ENCODE data around the gene CDKN2AIP. TPM values are rescaled to one million over a fixed set of nuclear protein-coding genes. Genes with fewer than 3 reads are reported as not detected.

The CDKN2AIP gene
- polyA plus RNA-seq, 1 of the 3 experiments (the other 2 are of a cell fraction), result 8.3 TPM

DNA sequence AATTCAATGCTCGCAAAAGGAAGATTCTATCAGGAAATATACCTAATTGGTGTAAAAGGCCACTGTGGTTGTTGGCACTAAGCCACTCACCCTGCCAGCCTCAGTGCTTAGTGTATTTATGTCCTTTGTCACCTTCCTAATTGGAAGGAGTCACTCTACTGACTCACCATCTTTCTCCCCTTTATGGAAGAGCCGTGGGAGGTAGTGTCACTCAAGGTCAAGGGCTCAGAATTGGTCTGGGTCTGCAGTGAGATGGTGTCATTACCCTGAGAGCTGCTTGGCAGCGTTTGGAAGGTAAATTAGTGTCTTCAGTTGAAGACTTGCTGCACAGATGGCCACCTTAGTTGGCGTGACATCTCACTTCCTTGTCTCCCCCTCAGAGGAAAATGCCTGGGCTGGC is 41.7 kb upstream of the CDKN2AIP start:
- no peaks in the 10 kb centered on the region for H3K9me3 ChIP-seq
- no peak for TF ChIP-seq POLR2AphosphoS5 (IDR thresholded peaks at IDR 0.05; ENCODE audit: low read depth, low read length)
- TF ChIP-seq, protein P1, sequence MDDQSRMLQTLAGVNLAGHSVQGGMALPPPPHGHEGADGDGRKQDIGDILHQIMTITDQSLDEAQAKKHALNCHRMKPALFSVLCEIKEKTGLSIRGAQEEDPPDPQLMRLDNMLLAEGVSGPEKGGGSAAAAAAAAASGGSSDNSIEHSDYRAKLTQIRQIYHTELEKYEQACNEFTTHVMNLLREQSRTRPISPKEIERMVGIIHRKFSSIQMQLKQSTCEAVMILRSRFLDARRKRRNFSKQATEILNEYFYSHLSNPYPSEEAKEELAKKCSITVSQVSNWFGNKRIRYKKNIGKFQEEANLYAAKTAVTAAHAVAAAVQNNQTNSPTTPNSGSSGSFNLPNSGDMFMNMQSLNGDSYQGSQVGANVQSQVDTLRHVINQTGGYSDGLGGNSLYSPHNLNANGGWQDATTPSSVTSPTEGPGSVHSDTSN (IDR thresholded peaks at IDR 0.05), result 0 out of 2 replicates have a peak, but pooled peaks have one; percentile 15
- peaks cover 5 to 13% of the 10 kb centered on the region in 2 experiments; a peak in 2 of 4 replicates for H3K4me1 ChIP-seq (ENCODE audit: control insufficient read depth in 1 of 2, insufficient read depth in 2 of 2, low read depth in 1 of 2, low read length in 1 of 2)
- no peak overlapping the region for H2AFZ ChIP-seq (ENCODE audit: low read depth)
- ChIA-PET CTCF (interaction anchor here (1.0 to 1.7 kb wide), 2 partner anchors 129 to 141 kb away, joined by 3 to 7 read pairs; no protein-coding TSS in a partner anchor), POLR2A (no interaction called here)
- H4K20me1 ChIP-seq (ENCODE audit: insufficient read depth), result no peaks in the 10 kb centered on the region
- no peak overlapping the region for H3K9ac ChIP-seq
- no peak overlapping the region for H3K4me2 ChIP-seq
- no peak overlapping the region for H3K27ac ChIP-seq (ENCODE audit: low read depth in 2 of 2, low read length in 1 of 2)
- 78% methylated on average over 4 of the region's 4 CpGs for WGBS (ENCODE audit: low lambda C conversion rate)
- DNase-seq, result no peak
- no peaks in the 10 kb centered on the region for H3K79me2 ChIP-seq (ENCODE audit: insufficient read depth)
- H3K4me3 ChIP-seq (ENCODE audit: low read depth in 2 of 2, low read length in 1 of 2), result no peak overlapping the region
- no peaks in the 10 kb centered on the region for H3K27me3 ChIP-seq (ENCODE audit: insufficient read depth)
- no peaks in the 10 kb centered on the region for H3K36me3 ChIP-seq (replicated peaks in 1 of 2; ENCODE audit: control insufficient read depth in 1 of 2, insufficient read depth in 2 of 2, low read length in 1 of 2)
- no peaks in the 10 kb centered on the region for H3F3A ChIP-seq (replicated peaks; ENCODE audit: insufficient read depth)
- H3K9me2 ChIP-seq, result no peaks in the 10 kb centered on the region

DNA sequence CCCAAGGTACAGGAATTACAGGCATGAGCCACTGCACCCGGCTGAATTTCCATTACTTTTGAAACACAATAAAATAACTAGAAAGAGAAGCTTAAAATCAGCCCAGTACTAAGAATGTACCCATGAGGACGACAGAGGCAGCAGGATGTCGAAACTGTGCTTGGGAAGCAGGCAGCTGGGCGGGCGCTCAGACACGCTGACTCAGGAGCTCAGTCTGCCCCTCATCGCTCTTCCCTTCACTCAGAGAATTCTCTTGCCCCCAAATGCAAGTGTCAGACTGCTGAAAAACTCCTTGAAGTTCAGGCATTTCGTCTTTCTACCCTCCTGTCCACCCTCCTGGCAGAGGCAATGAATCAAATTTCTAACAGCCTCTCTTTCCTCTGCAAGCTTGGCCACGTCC is 41.0 kb upstream of the CDKN2AIP start:
- H3K79me2 ChIP-seq (ENCODE audit: insufficient read depth), result no peaks in the 10 kb centered on the region
- H3K4me1 ChIP-seq (ENCODE audit: control insufficient read depth in 1 of 2, insufficient read depth in 2 of 2, low read depth in 1 of 2, low read length in 1 of 2), result peaks cover 1 to 13% of the 10 kb centered on the region in 2 experiments; a peak in 2 of 4 replicates
- no peaks in the 10 kb centered on the region for H4K20me1 ChIP-seq (ENCODE audit: insufficient read depth)
- no peaks in the 10 kb centered on the region for H3K36me3 ChIP-seq (replicated peaks in 1 of 2; ENCODE audit: control insufficient read depth in 1 of 2, insufficient read depth in 2 of 2, low read length in 1 of 2)
- H3K27me3 ChIP-seq (ENCODE audit: insufficient read depth), result no peaks in the 10 kb centered on the region
- H3K4me2 ChIP-seq, result no peak overlapping the region
- ChIA-PET CTCF (interaction anchor here (0.9 to 1.7 kb wide), 3 partner anchors 130 to 330 kb away, joined by 3 to 7 read pairs (median 4); no protein-coding TSS in a partner anchor), POLR2A (interaction anchor here (0.8 kb wide), 1 partner anchor 41 kb away, joined by 3 read pairs; the partner anchor contains the start of gene CDKN2AIP)
- no peak for DNase-seq
- H3K4me3 ChIP-seq (ENCODE audit: low read depth in 2 of 2, low read length in 1 of 2), result no peak overlapping the region
- H3F3A ChIP-seq (replicated peaks; ENCODE audit: insufficient read depth), result no peaks in the 10 kb centered on the region
- no peak overlapping the region for H3K9ac ChIP-seq
- no peak for TF ChIP-seq FOSL2 (IDR thresholded peaks at IDR 0.05; ENCODE audit: borderline replicate concordance, low read depth)
- TF ChIP-seq TEAD4 (IDR thresholded peaks at IDR 0.05; ENCODE audit: borderline replicate concordance, insufficient read depth), result no peak
- TF ChIP-seq, protein P2, sequence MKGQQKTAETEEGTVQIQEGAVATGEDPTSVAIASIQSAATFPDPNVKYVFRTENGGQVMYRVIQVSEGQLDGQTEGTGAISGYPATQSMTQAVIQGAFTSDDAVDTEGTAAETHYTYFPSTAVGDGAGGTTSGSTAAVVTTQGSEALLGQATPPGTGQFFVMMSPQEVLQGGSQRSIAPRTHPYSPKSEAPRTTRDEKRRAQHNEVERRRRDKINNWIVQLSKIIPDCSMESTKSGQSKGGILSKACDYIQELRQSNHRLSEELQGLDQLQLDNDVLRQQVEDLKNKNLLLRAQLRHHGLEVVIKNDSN (IDR thresholded peaks at IDR 0.05; ENCODE audit: borderline replicate concordance, low read depth), result no peak
- TF ChIP-seq GATA2 (CRISPR knock-in tag; IDR thresholded peaks at IDR 0.05), result no peak
- no peak for TF ChIP-seq FOXM1 (IDR thresholded peaks at IDR 0.05; ENCODE audit: low read depth)
- TF ChIP-seq SIN3A (IDR thresholded peaks at IDR 0.05; ENCODE audit: borderline replicate concordance, low read depth, low read length), result no peak
- TF ChIP-seq MEF2A (IDR thresholded peaks at IDR 0.05; ENCODE audit: borderline replicate concordance, low read depth), result no peak
- no peak for TF ChIP-seq FOXJ3 (CRISPR knock-in tag; IDR thresholded peaks at IDR 0.05)
- no peak for TF ChIP-seq EP300 (IDR thresholded peaks at IDR 0.05; ENCODE audit: borderline replicate concordance in 1 of 2, low read depth in 1 of 2, low read length in 1 of 2)
- TF ChIP-seq, protein P3, sequence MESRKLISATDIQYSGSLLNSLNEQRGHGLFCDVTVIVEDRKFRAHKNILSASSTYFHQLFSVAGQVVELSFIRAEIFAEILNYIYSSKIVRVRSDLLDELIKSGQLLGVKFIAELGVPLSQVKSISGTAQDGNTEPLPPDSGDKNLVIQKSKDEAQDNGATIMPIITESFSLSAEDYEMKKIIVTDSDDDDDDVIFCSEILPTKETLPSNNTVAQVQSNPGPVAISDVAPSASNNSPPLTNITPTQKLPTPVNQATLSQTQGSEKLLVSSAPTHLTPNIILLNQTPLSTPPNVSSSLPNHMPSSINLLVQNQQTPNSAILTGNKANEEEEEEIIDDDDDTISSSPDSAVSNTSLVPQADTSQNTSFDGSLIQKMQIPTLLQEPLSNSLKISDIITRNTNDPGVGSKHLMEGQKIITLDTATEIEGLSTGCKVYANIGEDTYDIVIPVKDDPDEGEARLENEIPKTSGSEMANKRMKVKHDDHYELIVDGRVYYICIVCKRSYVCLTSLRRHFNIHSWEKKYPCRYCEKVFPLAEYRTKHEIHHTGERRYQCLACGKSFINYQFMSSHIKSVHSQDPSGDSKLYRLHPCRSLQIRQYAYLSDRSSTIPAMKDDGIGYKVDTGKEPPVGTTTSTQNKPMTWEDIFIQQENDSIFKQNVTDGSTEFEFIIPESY (IDR thresholded peaks at IDR 0.05; ENCODE audit: borderline replicate concordance, low read depth), result no peak
- no peak for TF ChIP-seq JUND (IDR thresholded peaks at IDR 0.05)
- TF ChIP-seq, protein P4, sequence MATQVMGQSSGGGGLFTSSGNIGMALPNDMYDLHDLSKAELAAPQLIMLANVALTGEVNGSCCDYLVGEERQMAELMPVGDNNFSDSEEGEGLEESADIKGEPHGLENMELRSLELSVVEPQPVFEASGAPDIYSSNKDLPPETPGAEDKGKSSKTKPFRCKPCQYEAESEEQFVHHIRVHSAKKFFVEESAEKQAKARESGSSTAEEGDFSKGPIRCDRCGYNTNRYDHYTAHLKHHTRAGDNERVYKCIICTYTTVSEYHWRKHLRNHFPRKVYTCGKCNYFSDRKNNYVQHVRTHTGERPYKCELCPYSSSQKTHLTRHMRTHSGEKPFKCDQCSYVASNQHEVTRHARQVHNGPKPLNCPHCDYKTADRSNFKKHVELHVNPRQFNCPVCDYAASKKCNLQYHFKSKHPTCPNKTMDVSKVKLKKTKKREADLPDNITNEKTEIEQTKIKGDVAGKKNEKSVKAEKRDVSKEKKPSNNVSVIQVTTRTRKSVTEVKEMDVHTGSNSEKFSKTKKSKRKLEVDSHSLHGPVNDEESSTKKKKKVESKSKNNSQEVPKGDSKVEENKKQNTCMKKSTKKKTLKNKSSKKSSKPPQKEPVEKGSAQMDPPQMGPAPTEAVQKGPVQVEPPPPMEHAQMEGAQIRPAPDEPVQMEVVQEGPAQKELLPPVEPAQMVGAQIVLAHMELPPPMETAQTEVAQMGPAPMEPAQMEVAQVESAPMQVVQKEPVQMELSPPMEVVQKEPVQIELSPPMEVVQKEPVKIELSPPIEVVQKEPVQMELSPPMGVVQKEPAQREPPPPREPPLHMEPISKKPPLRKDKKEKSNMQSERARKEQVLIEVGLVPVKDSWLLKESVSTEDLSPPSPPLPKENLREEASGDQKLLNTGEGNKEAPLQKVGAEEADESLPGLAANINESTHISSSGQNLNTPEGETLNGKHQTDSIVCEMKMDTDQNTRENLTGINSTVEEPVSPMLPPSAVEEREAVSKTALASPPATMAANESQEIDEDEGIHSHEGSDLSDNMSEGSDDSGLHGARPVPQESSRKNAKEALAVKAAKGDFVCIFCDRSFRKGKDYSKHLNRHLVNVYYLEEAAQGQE (IDR thresholded peaks at IDR 0.05; ENCODE audit: low read depth, low read length), result no peak
- no peak for TF ChIP-seq ELF1 (IDR thresholded peaks at IDR 0.05)
- WGBS (ENCODE audit: low lambda C conversion rate), result 90% methylated on average over 9 of the region's 9 CpGs
- no peaks in the 10 kb centered on the region for H3K9me2 ChIP-seq
- H2AFZ ChIP-seq (ENCODE audit: low read depth), result no peak overlapping the region
- H3K9me3 ChIP-seq, result no peaks in the 10 kb centered on the region
- H3K27ac ChIP-seq (ENCODE audit: low read depth in 2 of 2, low read length in 1 of 2), result 0 out of 4 replicates have a peak overlapping the region, but pooled peaks of 1 of the 2 experiments have one; percentile 2

Data from SK-N-SH (cell line).